WTC11 (cell line): ENCODE measurements around the gene PRKCZ. TPM values are rescaled to one million over a fixed set of nuclear protein-coding genes. Genes with fewer than 3 reads are reported as not detected.

Source experiments
- ATAC-seq: fragments of 200-7000 bp; cut with Tn5 transposase; 2 replicates; pipeline ENCODE4 v1.10.0; 2021; ENCODE audit warnings: mild to moderate bottlenecking, moderate library complexity
- CTCF ChIA-PET: fragments of 300-600 bp; sonication (Branson Sonifier 250); formaldehyde crosslinking; loops from one replicate; lab custom pipeline; 2021; ENCODE audit warnings: antibody characterized with exemption; lab: Charles Lee
- POLR2A ChIA-PET: fragments of 350-600 bp; sonication (Branson Sonifier 250); formaldehyde crosslinking; loops from one replicate; lab custom pipeline; 2021; ENCODE audit warnings: antibody characterized with exemption; lab: Charles Lee
- DNase-seq: peaks from one replicate; pipeline ENCODE4 v3.0.0; 2021; ENCODE audit warnings: low spot score
- H3K27ac Mint-ChIP-seq: 2 replicates; pipeline ENCODE4 v1.8.0; 2021; ENCODE audit warnings: mixed read lengths
- H3K27me3 Mint-ChIP-seq: 2 replicates; pipeline ENCODE4 v1.8.0; 2021; ENCODE audit warnings: low read depth, mild to moderate bottlenecking, moderate library complexity, mixed read lengths
- H3K36me3 Mint-ChIP-seq: 2 replicates; pipeline ENCODE4 v1.8.0; 2021; ENCODE audit warnings: mixed read lengths
- H3K4me1 Mint-ChIP-seq: 2 replicates; pipeline ENCODE4 v1.8.0; 2022; ENCODE audit warnings: mixed read lengths
- H3K4me3 Mint-ChIP-seq: 2 replicates; pipeline ENCODE4 v1.8.0; 2021; ENCODE audit warnings: mild to moderate bottlenecking, moderate library complexity, mixed read lengths
- H3K9me3 Mint-ChIP-seq: 2 replicates; pipeline ENCODE4 v1.8.0; 2021; ENCODE audit warnings: mixed read lengths
- ESRRA ChIP-seq: sonication (generic); formaldehyde crosslinking; IDR thresholded peaks from 2 replicates; pipeline ENCODE4 v1.8.1; 2022; ENCODE audit warnings: mild to moderate bottlenecking, missing genetic modification reagents, borderline replicate concordance
- FOXP1 ChIP-seq: sonication (generic); formaldehyde crosslinking; IDR thresholded peaks from 2 replicates; pipeline ENCODE4 v1.8.0; 2022; ENCODE audit warnings: missing genetic modification reagents, mild to moderate bottlenecking, moderate library complexity, borderline replicate concordance
- GABPB1 ChIP-seq: sonication (generic); formaldehyde crosslinking; IDR thresholded peaks from 2 replicates; pipeline ENCODE4 v1.8.1; 2023; ENCODE audit warnings: mild to moderate bottlenecking, missing genetic modification reagents
- GTF2I ChIP-seq: fragments of 250-450 bp; sonication (Bioruptor Pico); conservative IDR thresholded peaks from 2 replicates; pipeline ENCODE4 v1.4.0; 2021; ENCODE audit warnings: mild to moderate bottlenecking
- HMGA2 ChIP-seq: fragments of 250-450 bp; sonication (Bioruptor Pico); IDR thresholded peaks from 2 replicates; pipeline ENCODE4 v1.4.0; 2021; ENCODE audit warnings: mild to moderate bottlenecking, moderate library complexity
- JAZF1 ChIP-seq: fragments of 250-450 bp; sonication (Bioruptor Pico); IDR thresholded peaks from 2 replicates; pipeline ENCODE4 v1.9.0; 2021; ENCODE audit warnings: moderate library complexity, mild to moderate bottlenecking, inconsistent platforms
- JUN ChIP-seq: sonication (generic); formaldehyde crosslinking; IDR thresholded peaks from 2 replicates; pipeline ENCODE4 v1.8.0; 2023; ENCODE audit warnings: mild to moderate bottlenecking, missing genetic modification reagents
- KAT7 ChIP-seq: sonication (generic); formaldehyde crosslinking; IDR thresholded peaks from 2 replicates; pipeline ENCODE4 v1.8.1; 2023; ENCODE audit warnings: missing genetic modification reagents, mild to moderate bottlenecking, borderline replicate concordance
- MXD4 ChIP-seq: fragments of 250-450 bp; sonication (Bioruptor Pico); IDR thresholded peaks from 2 replicates; pipeline ENCODE4 v1.8.0; 2021; ENCODE audit warnings: mild to moderate bottlenecking, moderate library complexity, borderline replicate concordance
- NFE2L1 ChIP-seq: sonication (generic); formaldehyde crosslinking; IDR thresholded peaks from 2 replicates; pipeline ENCODE4 v1.8.1; 2023; ENCODE audit warnings: missing genetic modification reagents
- NFYB ChIP-seq: sonication (generic); formaldehyde crosslinking; conservative IDR thresholded peaks from 2 replicates; pipeline ENCODE4 v1.8.0; 2022; ENCODE audit warnings: low read depth, missing genetic modification reagents
- TCF7 ChIP-seq: sonication (generic); formaldehyde crosslinking; IDR thresholded peaks from 2 replicates; pipeline ENCODE4 v1.8.0; 2022; ENCODE audit warnings: mild to moderate bottlenecking, low read depth, missing genetic modification reagents, moderate library complexity
- TEAD4 ChIP-seq: sonication (generic); formaldehyde crosslinking; IDR thresholded peaks from 2 replicates; pipeline ENCODE4 v1.8.0; 2022; ENCODE audit warnings: mild to moderate bottlenecking, missing genetic modification reagents
- ZNF138 ChIP-seq: sonication (generic); formaldehyde crosslinking; conservative IDR thresholded peaks from 2 replicates; pipeline ENCODE4 v1.8.1; 2022; ENCODE audit warnings: mild to moderate bottlenecking, moderate library complexity, missing genetic modification reagents
- ZNF219 ChIP-seq: sonication (generic); formaldehyde crosslinking; IDR thresholded peaks from 2 replicates; pipeline ENCODE4 v1.8.0; 2023; ENCODE audit warnings: missing genetic modification reagents, mild to moderate bottlenecking, borderline replicate concordance
- ZNF317 ChIP-seq: sonication (generic); formaldehyde crosslinking; IDR thresholded peaks from 2 replicates; pipeline ENCODE4 v1.8.1; 2023; ENCODE audit warnings: low read depth, mild to moderate bottlenecking, moderate library complexity, missing genetic modification reagents, borderline replicate concordance
- total RNA-seq: library from RNA; stranded (reverse); gene quantifications from 3 replicates; pipeline ENCODE4 v1.2.3, GENCODE V29; 2021
- TF ChIP-seq, protein P1 (sequence below): fragments of 250-450 bp; sonication (Bioruptor Pico); IDR thresholded peaks from 2 replicates; pipeline ENCODE4 v1.9.0; 2021; ENCODE audit warnings: moderate library complexity, mild to moderate bottlenecking, inconsistent platforms, borderline replicate concordance
- TF ChIP-seq, protein P2 (sequence below): sonication (generic); formaldehyde crosslinking; IDR thresholded peaks from 2 replicates; pipeline ENCODE4 v1.8.0; 2022; ENCODE audit warnings: mild to moderate bottlenecking, missing genetic modification reagents
- TF ChIP-seq, protein P3 (sequence below): sonication (generic); formaldehyde crosslinking; IDR thresholded peaks from 2 replicates; pipeline ENCODE4 v1.8.1; 2023; ENCODE audit warnings: mild to moderate bottlenecking, missing genetic modification reagents, moderate library complexity
- TF ChIP-seq, protein P4 (sequence below): sonication (generic); formaldehyde crosslinking; IDR thresholded peaks from 2 replicates; pipeline ENCODE4 v1.8.0; 2023; ENCODE audit warnings: mild to moderate bottlenecking, missing genetic modification reagents
- TF ChIP-seq, protein P5 (sequence below): sonication (generic); formaldehyde crosslinking; IDR thresholded peaks from 2 replicates; pipeline ENCODE4 v1.8.1; 2022; ENCODE audit warnings: missing genetic modification reagents, borderline replicate concordance
- TF ChIP-seq, protein P6 (sequence below): sonication (generic); formaldehyde crosslinking; IDR thresholded peaks from 2 replicates; pipeline ENCODE4 v1.8.1; 2023; ENCODE audit warnings: mild to moderate bottlenecking, missing genetic modification reagents, moderate library complexity
- TF ChIP-seq, protein P7 (sequence below): sonication (generic); formaldehyde crosslinking; IDR thresholded peaks from 2 replicates; pipeline ENCODE4 v1.8.1; 2022; ENCODE audit warnings: mild to moderate bottlenecking, moderate library complexity, missing genetic modification reagents

PRKCZ gene
- total RNA-seq, 1 experiment from 2014 or later: 52.5 TPM

DNA sequence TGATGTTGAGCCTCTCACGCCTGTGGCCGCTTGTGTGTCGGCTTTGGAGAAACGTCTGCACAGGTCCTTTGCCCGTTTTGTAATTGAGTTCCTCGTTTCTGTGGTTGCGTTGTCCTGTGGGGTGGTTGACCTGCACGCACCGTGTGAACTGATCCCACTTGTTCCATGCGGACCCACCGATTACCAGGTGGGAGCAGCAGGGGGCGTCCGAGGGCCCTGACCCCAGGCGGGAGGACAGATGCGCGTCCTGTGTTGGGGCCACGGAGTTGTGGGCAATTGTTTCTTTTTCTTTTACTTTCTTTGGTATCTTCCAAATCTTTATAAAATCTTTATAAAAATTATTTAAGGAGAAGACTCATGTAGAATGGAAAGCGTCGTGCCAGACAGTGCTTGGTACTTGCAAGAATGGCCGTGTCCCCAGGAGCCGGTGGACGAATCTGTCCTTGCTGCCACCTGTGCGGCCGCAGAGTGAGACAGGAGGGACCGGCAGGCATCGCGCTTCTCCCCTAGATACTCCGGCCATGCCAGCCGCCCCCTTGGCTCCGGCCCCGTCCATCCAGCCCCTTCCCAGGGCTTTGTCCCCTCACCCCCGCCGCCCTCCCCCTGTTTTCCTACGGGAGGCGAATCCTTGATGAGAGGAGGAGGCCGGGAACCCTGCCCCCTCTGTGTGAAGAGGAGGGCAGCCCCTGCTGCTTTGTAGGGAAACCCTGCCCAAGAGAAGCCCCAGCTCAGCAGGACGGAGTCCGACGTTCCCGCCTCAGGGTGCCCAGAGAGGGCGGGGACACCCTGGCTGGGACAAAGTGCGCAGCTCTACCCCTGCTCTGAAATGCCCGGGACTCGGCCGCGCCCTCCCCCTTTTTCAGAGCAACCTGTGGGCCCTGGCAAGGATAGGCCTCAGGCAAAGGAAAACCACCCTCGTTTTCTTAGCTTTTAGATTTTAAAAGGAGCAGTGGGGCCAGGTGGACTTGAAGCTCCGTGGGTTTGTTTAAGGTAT lies 41.7 kb downstream of the PRKCZ start (continued):
- TF ChIP-seq, protein P1, sequence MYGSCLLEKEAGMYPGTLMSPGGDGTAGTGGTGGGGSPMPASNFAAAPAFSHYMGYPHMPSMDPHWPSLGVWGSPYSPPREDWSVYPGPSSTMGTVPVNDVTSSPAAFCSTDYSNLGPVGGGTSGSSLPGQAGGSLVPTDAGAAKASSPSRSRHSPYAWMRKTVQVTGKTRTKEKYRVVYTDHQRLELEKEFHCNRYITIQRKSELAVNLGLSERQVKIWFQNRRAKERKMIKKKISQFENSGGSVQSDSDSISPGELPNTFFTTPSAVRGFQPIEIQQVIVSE: no peak
- TF ChIP-seq ZNF138: no peak
- TF ChIP-seq, protein P2, sequence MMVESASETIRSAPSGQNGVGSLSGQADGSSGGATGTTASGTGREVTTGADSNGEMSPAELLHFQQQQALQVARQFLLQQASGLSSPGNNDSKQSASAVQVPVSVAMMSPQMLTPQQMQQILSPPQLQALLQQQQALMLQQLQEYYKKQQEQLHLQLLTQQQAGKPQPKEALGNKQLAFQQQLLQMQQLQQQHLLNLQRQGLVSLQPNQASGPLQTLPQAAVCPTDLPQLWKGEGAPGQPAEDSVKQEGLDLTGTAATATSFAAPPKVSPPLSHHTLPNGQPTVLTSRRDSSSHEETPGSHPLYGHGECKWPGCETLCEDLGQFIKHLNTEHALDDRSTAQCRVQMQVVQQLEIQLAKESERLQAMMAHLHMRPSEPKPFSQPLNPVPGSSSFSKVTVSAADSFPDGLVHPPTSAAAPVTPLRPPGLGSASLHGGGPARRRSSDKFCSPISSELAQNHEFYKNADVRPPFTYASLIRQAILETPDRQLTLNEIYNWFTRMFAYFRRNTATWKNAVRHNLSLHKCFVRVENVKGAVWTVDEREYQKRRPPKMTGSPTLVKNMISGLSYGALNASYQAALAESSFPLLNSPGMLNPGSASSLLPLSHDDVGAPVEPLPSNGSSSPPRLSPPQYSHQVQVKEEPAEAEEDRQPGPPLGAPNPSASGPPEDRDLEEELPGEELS (CRISPR knock-in tag): no peak
- TF ChIP-seq, protein P3, sequence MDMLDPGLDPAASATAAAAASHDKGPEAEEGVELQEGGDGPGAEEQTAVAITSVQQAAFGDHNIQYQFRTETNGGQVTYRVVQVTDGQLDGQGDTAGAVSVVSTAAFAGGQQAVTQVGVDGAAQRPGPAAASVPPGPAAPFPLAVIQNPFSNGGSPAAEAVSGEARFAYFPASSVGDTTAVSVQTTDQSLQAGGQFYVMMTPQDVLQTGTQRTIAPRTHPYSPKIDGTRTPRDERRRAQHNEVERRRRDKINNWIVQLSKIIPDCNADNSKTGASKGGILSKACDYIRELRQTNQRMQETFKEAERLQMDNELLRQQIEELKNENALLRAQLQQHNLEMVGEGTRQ (CRISPR knock-in tag): no peak
- TF ChIP-seq ZNF219 (CRISPR knock-in tag): no peak
- no peak for TF ChIP-seq ZNF317 (CRISPR knock-in tag)
- TF ChIP-seq FOXP1: no peak

DNA sequence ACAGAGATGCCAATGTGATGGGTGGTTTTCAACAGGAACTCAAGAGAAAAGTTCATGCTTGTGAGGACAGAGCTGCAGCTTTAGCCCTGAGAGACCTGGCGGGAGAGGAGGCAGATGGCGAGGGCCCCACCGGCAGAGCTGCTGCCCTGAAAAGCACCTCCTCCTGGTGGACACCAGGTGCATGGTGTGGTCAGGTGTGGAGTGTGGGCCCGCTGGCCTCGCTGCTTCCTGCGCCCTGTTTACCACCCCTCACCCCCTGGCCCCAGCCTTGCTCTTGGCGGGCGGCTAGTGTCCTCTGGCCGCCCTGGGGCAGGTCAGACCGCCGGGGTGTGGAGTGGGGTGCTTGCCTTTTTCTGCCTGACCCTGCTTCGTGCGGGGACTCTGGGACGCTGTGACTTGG lies 42.8 kb downstream of the PRKCZ start:
- peaks cover 11% of the 10 kb centered on the region for H3K36me3 Mint-ChIP-seq
- TF ChIP-seq, protein P4, sequence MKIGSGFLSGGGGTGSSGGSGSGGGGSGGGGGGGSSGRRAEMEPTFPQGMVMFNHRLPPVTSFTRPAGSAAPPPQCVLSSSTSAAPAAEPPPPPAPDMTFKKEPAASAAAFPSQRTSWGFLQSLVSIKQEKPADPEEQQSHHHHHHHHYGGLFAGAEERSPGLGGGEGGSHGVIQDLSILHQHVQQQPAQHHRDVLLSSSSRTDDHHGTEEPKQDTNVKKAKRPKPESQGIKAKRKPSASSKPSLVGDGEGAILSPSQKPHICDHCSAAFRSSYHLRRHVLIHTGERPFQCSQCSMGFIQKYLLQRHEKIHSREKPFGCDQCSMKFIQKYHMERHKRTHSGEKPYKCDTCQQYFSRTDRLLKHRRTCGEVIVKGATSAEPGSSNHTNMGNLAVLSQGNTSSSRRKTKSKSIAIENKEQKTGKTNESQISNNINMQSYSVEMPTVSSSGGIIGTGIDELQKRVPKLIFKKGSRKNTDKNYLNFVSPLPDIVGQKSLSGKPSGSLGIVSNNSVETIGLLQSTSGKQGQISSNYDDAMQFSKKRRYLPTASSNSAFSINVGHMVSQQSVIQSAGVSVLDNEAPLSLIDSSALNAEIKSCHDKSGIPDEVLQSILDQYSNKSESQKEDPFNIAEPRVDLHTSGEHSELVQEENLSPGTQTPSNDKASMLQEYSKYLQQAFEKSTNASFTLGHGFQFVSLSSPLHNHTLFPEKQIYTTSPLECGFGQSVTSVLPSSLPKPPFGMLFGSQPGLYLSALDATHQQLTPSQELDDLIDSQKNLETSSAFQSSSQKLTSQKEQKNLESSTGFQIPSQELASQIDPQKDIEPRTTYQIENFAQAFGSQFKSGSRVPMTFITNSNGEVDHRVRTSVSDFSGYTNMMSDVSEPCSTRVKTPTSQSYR (CRISPR knock-in tag): no peak
- TF ChIP-seq GTF2I: no peak
- TF ChIP-seq JAZF1 (CRISPR knock-in tag): no peak
- H3K27ac Mint-ChIP-seq: no peak overlapping the region
- no peak for ATAC-seq
- no peak for DNase-seq
- H3K27me3 Mint-ChIP-seq: no peaks in the 10 kb centered on the region
- H3K4me3 Mint-ChIP-seq: no peak overlapping the region
- H3K9me3 Mint-ChIP-seq: peaks cover 5% of the 10 kb centered on the region
- ChIA-PET POLR2A (no interaction called here), CTCF (interaction anchor here (0.8 to 2.1 kb wide), 10 partner anchors 9 to 149 kb away, joined by 3 to 16 read pairs (median 6); partner anchors contain the start of gene PRKCZ)
- H3K4me1 Mint-ChIP-seq: peaks cover 8% of the 10 kb centered on the region

DNA sequence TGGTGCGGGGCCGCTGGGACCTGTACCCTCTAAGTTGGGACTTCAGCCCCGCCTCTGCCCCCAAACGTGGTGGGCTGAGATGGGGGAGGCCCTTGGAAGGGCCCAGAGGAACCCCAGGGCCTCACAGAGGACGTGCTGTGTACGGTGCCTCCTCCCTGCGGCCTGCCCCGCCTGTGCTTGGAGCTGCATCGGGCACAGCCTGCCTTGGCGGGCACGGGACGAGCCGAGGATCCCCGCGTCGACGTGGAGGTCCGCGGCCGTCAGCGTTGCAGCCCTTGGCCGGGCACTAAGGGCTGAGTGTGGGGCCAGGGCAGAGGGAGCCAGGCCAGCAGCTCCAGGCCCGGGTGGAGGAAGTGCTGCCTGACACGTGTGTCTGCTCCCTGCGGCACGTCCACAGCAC lies 43.4 kb downstream of the PRKCZ start:
- H3K9me3 Mint-ChIP-seq: peaks cover 9% of the 10 kb centered on the region
- ChIA-PET POLR2A (no interaction called here), CTCF (interaction anchor here (1.4 to 2.1 kb wide), 5 partner anchors 15 to 149 kb away, joined by 3 to 16 read pairs (median 8); no protein-coding TSS in a partner anchor)
- peaks cover 8% of the 10 kb centered on the region for H3K4me1 Mint-ChIP-seq
- H3K4me3 Mint-ChIP-seq: no peak overlapping the region
- DNase-seq (no peak), ATAC-seq (no peak)
- peaks cover 16% of the 10 kb centered on the region for H3K36me3 Mint-ChIP-seq
- H3K27ac Mint-ChIP-seq: no peak overlapping the region
- TF ChIP-seq, protein P5, sequence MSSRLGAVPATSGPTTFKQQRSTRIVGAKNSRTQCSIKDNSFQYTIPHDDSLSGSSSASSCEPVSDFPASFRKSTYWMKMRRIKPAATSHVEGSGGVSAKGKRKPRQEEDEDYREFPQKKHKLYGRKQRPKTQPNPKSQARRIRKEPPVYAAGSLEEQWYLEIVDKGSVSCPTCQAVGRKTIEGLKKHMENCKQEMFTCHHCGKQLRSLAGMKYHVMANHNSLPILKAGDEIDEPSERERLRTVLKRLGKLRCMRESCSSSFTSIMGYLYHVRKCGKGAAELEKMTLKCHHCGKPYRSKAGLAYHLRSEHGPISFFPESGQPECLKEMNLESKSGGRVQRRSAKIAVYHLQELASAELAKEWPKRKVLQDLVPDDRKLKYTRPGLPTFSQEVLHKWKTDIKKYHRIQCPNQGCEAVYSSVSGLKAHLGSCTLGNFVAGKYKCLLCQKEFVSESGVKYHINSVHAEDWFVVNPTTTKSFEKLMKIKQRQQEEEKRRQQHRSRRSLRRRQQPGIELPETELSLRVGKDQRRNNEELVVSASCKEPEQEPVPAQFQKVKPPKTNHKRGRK (CRISPR knock-in tag): no peak
- no peak for TF ChIP-seq MXD4
- TF ChIP-seq, protein P6, sequence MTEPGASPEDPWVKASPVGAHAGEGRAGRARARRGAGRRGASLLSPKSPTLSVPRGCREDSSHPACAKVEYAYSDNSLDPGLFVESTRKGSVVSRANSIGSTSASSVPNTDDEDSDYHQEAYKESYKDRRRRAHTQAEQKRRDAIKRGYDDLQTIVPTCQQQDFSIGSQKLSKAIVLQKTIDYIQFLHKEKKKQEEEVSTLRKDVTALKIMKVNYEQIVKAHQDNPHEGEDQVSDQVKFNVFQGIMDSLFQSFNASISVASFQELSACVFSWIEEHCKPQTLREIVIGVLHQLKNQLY: no peak
- no peak for TF ChIP-seq GABPB1 (CRISPR knock-in tag)
- TF ChIP-seq TCF7 (CRISPR knock-in tag): no peak
- TF ChIP-seq JUN (CRISPR knock-in tag): no peak
- TF ChIP-seq ZNF219 (CRISPR knock-in tag): no peak
- TF ChIP-seq, protein P7, sequence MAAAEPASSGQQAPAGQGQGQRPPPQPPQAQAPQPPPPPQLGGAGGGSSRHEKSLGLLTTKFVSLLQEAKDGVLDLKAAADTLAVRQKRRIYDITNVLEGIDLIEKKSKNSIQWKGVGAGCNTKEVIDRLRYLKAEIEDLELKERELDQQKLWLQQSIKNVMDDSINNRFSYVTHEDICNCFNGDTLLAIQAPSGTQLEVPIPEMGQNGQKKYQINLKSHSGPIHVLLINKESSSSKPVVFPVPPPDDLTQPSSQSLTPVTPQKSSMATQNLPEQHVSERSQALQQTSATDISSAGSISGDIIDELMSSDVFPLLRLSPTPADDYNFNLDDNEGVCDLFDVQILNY: no peak
- no peak for TF ChIP-seq NFYB
- no peak for TF ChIP-seq ESRRA (CRISPR knock-in tag)
- TF ChIP-seq NFE2L1 (CRISPR knock-in tag): no peak
- TF ChIP-seq KAT7 (CRISPR knock-in tag): no peak
- TF ChIP-seq HMGA2 (CRISPR knock-in tag): no peak
- no peak for TF ChIP-seq TEAD4 (CRISPR knock-in tag)
- H3K27me3 Mint-ChIP-seq: no peaks in the 10 kb centered on the region
